Esophagus muscularis mucosa (tissue), 3 donors: ENCODE data around the gene SPESP1.
"Not testable (repeated sequence)": the region's sequence is repeated elsewhere in the genome, so short reads cannot be mapped to it uniquely, and the experiment has no call there.

Experiments
- CTCF ChIP-seq, 3 experiments: fragments of 200-600 bp in 2 of 3; fragments of 450-650 bp in 1 of 3; sonication (generic) in 2 of 3; IDR thresholded peaks; one replicate each; pipeline ENCODE4 v1.5.1; 2017 to 2019; ENCODE audit warnings: antibody characterized with exemption in 3 of 3, mild to moderate bottlenecking in 2 of 3, moderate library complexity in 1 of 3
- POLR2A ChIP-seq: fragments of 450-650 bp; IDR thresholded peaks from one replicate; pipeline ENCODE4 v1.6.1; 2017; ENCODE audit warnings: antibody characterized with exemption, moderate library complexity, mild to moderate bottlenecking, low read depth
- POLR2AphosphoS5 ChIP-seq, 2 donors: sonication (generic); formaldehyde crosslinking; IDR thresholded peaks; one replicate each; pipeline ENCODE4 v1.6.1; 2017; ENCODE audit warnings: antibody characterized with exemption in 2 of 2

- not testable (repeated sequence) for TF ChIP-seq CTCF (IDR thresholded peaks at IDR 0.05); POLR2A; POLR2AphosphoS5 (IDR thresholded peaks at IDR 0.05)
Observed at GRCh38 chr15:68977426-68977825, 47.1 kb downstream of the SPESP1 start.
